Measurements from ENCODE around the gene UGT3A2.
"Not testable (repeated sequence)": the region's sequence is repeated elsewhere in the genome, so short reads cannot be mapped to it uniquely, and the experiment has no call there.

Gene UGT3A2

GRCh38 chr5:36052538-36052937, 14.1 kb downstream of the UGT3A2 start:
- DNase-seq (ENCODE audit: low spot score), result no peak

- DNase-seq (ENCODE audit: low spot score), result no peak
These were observed 16.7 kb downstream of the UGT3A2 start for GRCh38 chr5:36049949-36050348.

- DNase-seq (ENCODE audit: low spot score), result no peak
These were observed 19.1 kb downstream of the UGT3A2 start for GRCh38 chr5:36047384-36048160.

GRCh38 chr5:36045895-36046294, 20.8 kb downstream of the UGT3A2 start:
- no peak for DNase-seq (ENCODE audit: low spot score)

GRCh38 chr5:36041537-36041845, 25.2 kb downstream of the UGT3A2 start:
- DNase-seq (ENCODE audit: low spot score), result no peak

- DNase-seq (ENCODE audit: low spot score), result no peak
These were observed 25.8 kb downstream of the UGT3A2 start for GRCh38 chr5:36040651-36041536.

- DNase-seq (ENCODE audit: low spot score), result no peak
These were observed 31.0 kb downstream of the UGT3A2 start for GRCh38 chr5:36035696-36036095.

GRCh38 chr5:36034536-36035134, 32.0 kb downstream of the UGT3A2 start:
- not testable (repeated sequence) for DNase-seq (ENCODE audit: low spot score)

GRCh38 chr5:36033486-36033885, 33.2 kb downstream of the UGT3A2 start:
- no peak for DNase-seq (ENCODE audit: low spot score)

GRCh38 chr5:36033047-36033446, 33.6 kb downstream of the UGT3A2 start:
- DNase-seq (ENCODE audit: low spot score), result no peak

GRCh38 chr5:36031223-36031622, 35.5 kb downstream of the UGT3A2 start:
- no peak for DNase-seq (ENCODE audit: low spot score)

GRCh38 chr5:36029914-36030313, 36.8 kb downstream of the UGT3A2 start:
- DNase-seq (ENCODE audit: low spot score), result no peak

- DNase-seq (ENCODE audit: low spot score), result no peak
These were observed 37.7 kb downstream of the UGT3A2 start for GRCh38 chr5:36028816-36029465.

- no peak for DNase-seq (ENCODE audit: low spot score)
These were observed 39.0 kb downstream of the UGT3A2 start for GRCh38 chr5:36027711-36028110.

- DNase-seq (ENCODE audit: low spot score), result no peak
These were observed 39.8 kb downstream of the UGT3A2 start for GRCh38 chr5:36026706-36027465.

- not testable (repeated sequence) for DNase-seq (ENCODE audit: low spot score)
These were observed 44.4 kb downstream of the UGT3A2 start for GRCh38 chr5:36022246-36022645.

- not testable (repeated sequence) for DNase-seq (ENCODE audit: low spot score)
These were observed 47.1 kb downstream of the UGT3A2 start for GRCh38 chr5:36019584-36019983.

- DNase-seq (ENCODE audit: low spot score), result no peak
These were observed 49.1 kb downstream of the UGT3A2 start for GRCh38 chr5:36017622-36018021.

- no peak for DNase-seq (ENCODE audit: low spot score)
These were observed 49.7 kb downstream of the UGT3A2 start for GRCh38 chr5:36017004-36017403.

- DNase-seq (ENCODE audit: low spot score), result no peak
These were observed 53.5 kb downstream of the UGT3A2 start for GRCh38 chr5:36013182-36013581.

- no peak for DNase-seq (ENCODE audit: low spot score)
These were observed 57.0 kb downstream of the UGT3A2 start for GRCh38 chr5:36009698-36010097.

- no peak for DNase-seq (ENCODE audit: low spot score)
These were observed 59.3 kb downstream of the UGT3A2 start for GRCh38 chr5:36007366-36007765.

All from NAMALWA (cell line).